ENCODE results near the gene CXCL13.
"Not testable (repeated sequence)": the region's sequence is repeated elsewhere in the genome, so short reads cannot be mapped to it uniquely, and the experiment has no call there.

The CXCL13 gene

GRCh38 chr4:77605210-77605902, at the start of gene CXCL13:
CXCL13 (plus strand) TSS chr4:77605820; CDS start chr4:77605866, 46 bp downstream.
- DNase-seq (ENCODE audit: low read depth) = no peak

- no peak for DNase-seq (ENCODE audit: low read depth)
Measured at GRCh38 chr4:77560170-77560569, 45.5 kb upstream of the CXCL13 start.

- DNase-seq (ENCODE audit: low read depth) = not testable (repeated sequence)
Measured at GRCh38 chr4:77561720-77562119, 43.9 kb upstream of the CXCL13 start.

GRCh38 chr4:77564231-77564630, 41.4 kb upstream of the CXCL13 start:
- no peak for DNase-seq (ENCODE audit: low read depth)

GRCh38 chr4:77566148-77566547, 39.5 kb upstream of the CXCL13 start:
- no peak for DNase-seq (ENCODE audit: low read depth)

- DNase-seq (ENCODE audit: low read depth) = no peak
Measured at GRCh38 chr4:77567549-77567948, 38.1 kb upstream of the CXCL13 start.

GRCh38 chr4:77570508-77571214, 35.0 kb upstream of the CXCL13 start:
- not testable (repeated sequence) for DNase-seq (ENCODE audit: low read depth)

GRCh38 chr4:77576351-77576750, 29.3 kb upstream of the CXCL13 start:
- no peak for DNase-seq (ENCODE audit: low read depth)

- DNase-seq (ENCODE audit: low read depth) = no peak
Measured at GRCh38 chr4:77578145-77578544, 27.5 kb upstream of the CXCL13 start.

- DNase-seq (ENCODE audit: low read depth) = no peak
Measured at GRCh38 chr4:77579406-77580076, 26.1 kb upstream of the CXCL13 start.

- DNase-seq (ENCODE audit: low read depth) = no peak
Measured at GRCh38 chr4:77581724-77582123, 23.9 kb upstream of the CXCL13 start.

- no peak for DNase-seq (ENCODE audit: low read depth)
Measured at GRCh38 chr4:77582156-77582555, 23.5 kb upstream of the CXCL13 start.

GRCh38 chr4:77582711-77583110, 22.9 kb upstream of the CXCL13 start:
- no peak for DNase-seq (ENCODE audit: low read depth)

GRCh38 chr4:77586951-77587383, 18.7 kb upstream of the CXCL13 start:
- DNase-seq (ENCODE audit: low read depth) = no peak

GRCh38 chr4:77590482-77590881, 15.1 kb upstream of the CXCL13 start:
- DNase-seq (ENCODE audit: low read depth) = no peak

GRCh38 chr4:77591532-77591931, 14.1 kb upstream of the CXCL13 start:
- DNase-seq (ENCODE audit: low read depth) = no peak

- DNase-seq (ENCODE audit: low read depth) = no peak
Measured at GRCh38 chr4:77593101-77593500, 12.5 kb upstream of the CXCL13 start.

GRCh38 chr4:77593993-77594392, 11.6 kb upstream of the CXCL13 start:
- no peak for DNase-seq (ENCODE audit: low read depth)

GRCh38 chr4:77595364-77595973, 10.2 kb upstream of the CXCL13 start:
- DNase-seq (ENCODE audit: low read depth) = no peak

GRCh38 chr4:77599378-77599777, 6.2 kb upstream of the CXCL13 start:
- no peak for DNase-seq (ENCODE audit: low read depth)

GRCh38 chr4:77600521-77601451, 4.8 kb upstream of the CXCL13 start:
- no peak for DNase-seq (ENCODE audit: low read depth)
